ENCODE results near the gene TSPAN15.

DNA sequence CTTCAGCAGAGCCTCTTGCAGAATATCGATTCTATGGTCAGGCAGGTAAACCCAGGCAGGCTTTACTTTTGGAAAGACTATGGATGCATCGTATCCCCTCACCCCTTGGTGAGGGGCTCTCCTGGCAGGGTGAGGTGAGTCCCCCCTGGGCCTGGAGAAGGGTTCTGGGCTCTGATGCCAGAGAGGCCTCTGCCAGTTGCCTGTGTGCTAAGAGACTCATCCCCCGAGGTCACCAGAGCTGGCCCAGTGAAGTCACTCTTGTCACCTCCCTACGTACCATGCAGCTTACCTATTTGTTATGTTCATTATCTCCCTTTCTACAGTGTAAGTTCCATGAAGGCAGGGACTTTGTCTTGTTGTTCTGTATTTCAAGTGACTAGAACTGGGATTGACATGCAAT, 51.3 kb downstream of the TSPAN15 start:
- TF ChIP-seq, protein P1, sequence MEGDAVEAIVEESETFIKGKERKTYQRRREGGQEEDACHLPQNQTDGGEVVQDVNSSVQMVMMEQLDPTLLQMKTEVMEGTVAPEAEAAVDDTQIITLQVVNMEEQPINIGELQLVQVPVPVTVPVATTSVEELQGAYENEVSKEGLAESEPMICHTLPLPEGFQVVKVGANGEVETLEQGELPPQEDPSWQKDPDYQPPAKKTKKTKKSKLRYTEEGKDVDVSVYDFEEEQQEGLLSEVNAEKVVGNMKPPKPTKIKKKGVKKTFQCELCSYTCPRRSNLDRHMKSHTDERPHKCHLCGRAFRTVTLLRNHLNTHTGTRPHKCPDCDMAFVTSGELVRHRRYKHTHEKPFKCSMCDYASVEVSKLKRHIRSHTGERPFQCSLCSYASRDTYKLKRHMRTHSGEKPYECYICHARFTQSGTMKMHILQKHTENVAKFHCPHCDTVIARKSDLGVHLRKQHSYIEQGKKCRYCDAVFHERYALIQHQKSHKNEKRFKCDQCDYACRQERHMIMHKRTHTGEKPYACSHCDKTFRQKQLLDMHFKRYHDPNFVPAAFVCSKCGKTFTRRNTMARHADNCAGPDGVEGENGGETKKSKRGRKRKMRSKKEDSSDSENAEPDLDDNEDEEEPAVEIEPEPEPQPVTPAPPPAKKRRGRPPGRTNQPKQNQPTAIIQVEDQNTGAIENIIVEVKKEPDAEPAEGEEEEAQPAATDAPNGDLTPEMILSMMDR (conservative IDR thresholded peaks at IDR 0.05; ENCODE audit: low read length), result no peak
- no peak for TF ChIP-seq EZH2phosphoT487 (IDR thresholded peaks at IDR 0.05; ENCODE audit: borderline replicate concordance)
